ENCODE data around the gene SHANK2.

The SHANK2 gene

GRCh38 chr11:71250523-71251150 is 1.7 kb downstream of the SHANK2 start:
- Histone ChIP-seq H3K36me3 (ENCODE audit: control insufficient read depth in 1 of 2, insufficient read depth in 2 of 2, low read length in 2 of 2) (no peaks in the 10 kb centered on the region), H3K27ac (ENCODE audit: low read length) (no peak overlapping the region), H3K4me3 (ENCODE audit: low read depth in 1 of 2, low read length in 2 of 2) (peak overlapping the region in 1 of 2 donors; percentile 33), H3K4me1 (ENCODE audit: control insufficient read depth in 1 of 2, insufficient read depth in 2 of 2, low read length in 2 of 2) (peaks cover 0 to 27% of the 10 kb centered on the region in 2 donors), H3K9me3 (ENCODE audit: control insufficient read depth in 1 of 2, low read length in 2 of 2) (no peaks in the 10 kb centered on the region), H3K27me3 (ENCODE audit: low read depth, low read length) (peaks cover 12% of the 10 kb centered on the region)

- Histone ChIP-seq H3K9me3 (ENCODE audit: control insufficient read depth in 1 of 2, low read length in 2 of 2) (no peaks in the 10 kb centered on the region), H3K27ac (ENCODE audit: low read length) (no peak overlapping the region), H3K4me3 (ENCODE audit: low read depth in 1 of 2, low read length in 2 of 2) (no peak overlapping the region), H3K36me3 (ENCODE audit: control insufficient read depth in 1 of 2, insufficient read depth in 2 of 2, low read length in 2 of 2) (no peaks in the 10 kb centered on the region), H3K27me3 (ENCODE audit: low read depth, low read length) (peaks cover 12% of the 10 kb centered on the region), H3K4me1 (ENCODE audit: control insufficient read depth in 1 of 2, insufficient read depth in 2 of 2, low read length in 2 of 2) (peaks cover 0 to 27% of the 10 kb centered on the region in 2 donors)
These were observed 3.1 kb downstream of the SHANK2 start for GRCh38 chr11:71249301-71249700.

DNA sequence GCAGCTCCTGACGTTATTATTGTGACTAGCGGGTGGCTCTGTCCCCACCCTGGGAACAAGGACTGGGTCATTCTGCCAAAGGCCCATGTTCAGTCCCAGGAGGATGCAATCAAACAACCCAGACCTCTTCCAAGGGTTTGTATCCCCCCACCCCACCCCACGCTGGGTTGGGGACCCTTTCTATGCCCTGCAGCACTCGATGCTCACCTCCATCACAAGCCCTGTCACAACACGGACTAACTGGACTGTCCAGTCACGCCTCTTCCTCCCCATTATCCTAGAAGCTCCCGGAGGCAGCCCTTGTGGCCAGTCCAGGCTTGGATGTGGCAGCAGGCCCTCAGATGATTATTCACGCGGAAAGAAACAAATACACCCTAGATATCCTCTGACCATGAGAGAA is 3.7 kb downstream of the SHANK2 start:
- Histone ChIP-seq H3K27me3 (ENCODE audit: low read depth, low read length) (peaks cover 12% of the 10 kb centered on the region), H3K4me3 (ENCODE audit: low read depth in 1 of 2, low read length in 2 of 2) (no peak overlapping the region), H3K36me3 (ENCODE audit: control insufficient read depth in 1 of 2, insufficient read depth in 2 of 2, low read length in 2 of 2) (no peaks in the 10 kb centered on the region), H3K9me3 (ENCODE audit: control insufficient read depth in 1 of 2, low read length in 2 of 2) (no peaks in the 10 kb centered on the region), H3K27ac (ENCODE audit: low read length) (no peak overlapping the region), H3K4me1 (ENCODE audit: control insufficient read depth in 1 of 2, insufficient read depth in 2 of 2, low read length in 2 of 2) (peaks cover 0 to 25% of the 10 kb centered on the region in 2 donors)

GRCh38 chr11:71248251-71248570 is 4.2 kb downstream of the SHANK2 start:
- Histone ChIP-seq H3K27me3 (ENCODE audit: low read depth, low read length) (peaks cover 12% of the 10 kb centered on the region), H3K27ac (ENCODE audit: low read length) (no peak overlapping the region), H3K9me3 (ENCODE audit: control insufficient read depth in 1 of 2, low read length in 2 of 2) (no peaks in the 10 kb centered on the region), H3K4me3 (ENCODE audit: low read depth in 1 of 2, low read length in 2 of 2) (no peak overlapping the region), H3K36me3 (ENCODE audit: control insufficient read depth in 1 of 2, insufficient read depth in 2 of 2, low read length in 2 of 2) (no peaks in the 10 kb centered on the region), H3K4me1 (ENCODE audit: control insufficient read depth in 1 of 2, insufficient read depth in 2 of 2, low read length in 2 of 2) (peaks cover 0 to 21% of the 10 kb centered on the region in 2 donors)

DNA sequence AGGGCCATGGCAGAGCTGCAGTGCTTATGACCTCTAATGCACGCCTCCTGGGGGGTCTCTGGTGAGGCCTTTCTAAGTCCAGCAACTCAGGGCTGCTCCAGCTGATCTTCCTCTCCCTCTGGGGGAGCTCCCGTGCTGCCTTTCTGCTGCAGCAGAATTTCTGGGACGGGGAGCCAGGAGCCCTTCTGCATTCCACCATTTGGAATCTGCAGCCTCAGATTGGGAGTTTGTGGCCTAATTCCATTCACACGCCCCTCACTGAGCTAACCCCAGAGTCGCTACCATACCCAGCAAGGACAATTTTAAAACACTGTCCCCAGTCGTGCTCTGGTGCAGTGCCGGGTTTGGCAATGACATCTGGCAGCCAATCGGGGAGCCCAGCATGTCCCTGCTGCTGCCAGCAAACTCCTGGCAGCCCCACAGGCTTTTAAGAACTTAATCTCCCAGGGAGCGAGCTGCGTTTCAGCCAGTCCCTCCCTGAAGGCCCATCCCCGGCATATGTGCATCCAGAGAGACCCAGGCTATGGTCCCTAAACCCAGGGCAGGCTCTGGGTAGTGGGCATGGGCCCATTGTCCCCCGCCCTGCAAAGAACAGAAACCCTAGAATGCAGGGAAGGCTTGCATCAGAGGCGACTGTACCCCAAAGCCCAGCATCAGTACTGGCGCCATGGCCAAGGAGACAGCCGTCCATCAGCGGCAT is 4.7 kb downstream of the SHANK2 start:
- H3K4me3 ChIP-seq (ENCODE audit: low read depth in 1 of 2, low read length in 2 of 2) = no peak overlapping the region
- peaks cover 12% of the 10 kb centered on the region for H3K27me3 ChIP-seq (ENCODE audit: low read depth, low read length)
- no peaks in the 10 kb centered on the region for H3K36me3 ChIP-seq (ENCODE audit: control insufficient read depth in 1 of 2, insufficient read depth in 2 of 2, low read length in 2 of 2)
- H3K4me1 ChIP-seq (ENCODE audit: control insufficient read depth in 1 of 2, insufficient read depth in 2 of 2, low read length in 2 of 2) = peaks cover 0 to 16% of the 10 kb centered on the region in 2 donors
- no peak overlapping the region for H3K27ac ChIP-seq (ENCODE audit: low read length)
- no peaks in the 10 kb centered on the region for H3K9me3 ChIP-seq (ENCODE audit: control insufficient read depth in 1 of 2, low read length in 2 of 2)

GRCh38 chr11:71246559-71246958 is 5.8 kb downstream of the SHANK2 start:
- peaks cover 12% of the 10 kb centered on the region for H3K27me3 ChIP-seq (ENCODE audit: low read depth, low read length)

DNA sequence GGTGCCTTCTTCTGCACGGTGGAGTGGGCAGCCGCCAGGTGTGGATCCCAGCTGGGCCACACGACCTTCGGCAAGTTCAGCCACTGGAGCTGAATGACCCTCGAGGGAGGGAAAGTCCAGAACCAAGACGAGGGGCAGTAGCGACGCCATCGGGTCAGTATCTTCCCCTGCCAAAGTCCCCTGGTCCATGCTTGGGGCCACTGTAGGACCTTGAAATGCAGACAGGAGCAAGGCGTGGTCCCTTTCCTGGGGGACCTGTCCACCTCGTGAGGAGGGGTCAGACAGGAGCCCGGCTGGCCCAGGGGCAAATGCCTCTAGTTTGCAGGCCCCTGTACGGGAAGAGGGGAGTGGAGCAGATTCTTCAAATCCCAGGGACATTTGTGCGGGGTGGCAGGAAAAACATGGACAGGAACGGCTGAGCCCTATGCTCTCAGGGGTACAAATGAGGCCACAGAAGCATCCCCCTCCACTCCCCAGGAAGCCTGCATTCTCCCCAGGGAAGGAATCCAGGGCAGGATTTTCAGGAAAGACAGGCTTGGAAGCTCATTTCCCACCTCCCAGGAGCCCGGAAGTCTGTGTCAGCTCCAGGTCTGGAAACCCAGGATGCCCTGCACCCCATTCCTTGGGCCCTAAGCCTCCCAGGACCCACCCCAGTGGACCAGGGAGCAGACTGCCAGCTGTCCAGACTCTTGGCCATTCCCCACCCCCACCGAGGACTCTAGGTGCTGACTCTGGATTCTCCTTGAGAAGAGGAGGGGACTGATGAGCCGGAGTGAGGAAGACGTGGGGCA is 6.6 kb downstream of the SHANK2 start:
- Histone ChIP-seq H3K27me3 (ENCODE audit: low read depth, low read length) (peaks cover 10% of the 10 kb centered on the region), H3K27ac (ENCODE audit: low read length) (no peak overlapping the region), H3K4me3 (ENCODE audit: low read depth in 1 of 2, low read length in 2 of 2) (no peak overlapping the region), H3K4me1 (ENCODE audit: control insufficient read depth in 1 of 2, insufficient read depth in 2 of 2, low read length in 2 of 2) (peaks cover 0 to under 1% of the 10 kb centered on the region in 2 donors), H3K9me3 (ENCODE audit: control insufficient read depth in 1 of 2, low read length in 2 of 2) (no peaks in the 10 kb centered on the region), H3K36me3 (ENCODE audit: control insufficient read depth in 1 of 2, insufficient read depth in 2 of 2, low read length in 2 of 2) (no peaks in the 10 kb centered on the region)

More at GRCh38 chr11:71246559-71246958, 5.8 kb downstream of the SHANK2 start:
- Histone ChIP-seq H3K9me3 (ENCODE audit: control insufficient read depth in 1 of 2, low read length in 2 of 2) (no peaks in the 10 kb centered on the region), H3K4me1 (ENCODE audit: control insufficient read depth in 1 of 2, insufficient read depth in 2 of 2, low read length in 2 of 2) (peaks cover 0 to 7% of the 10 kb centered on the region in 2 donors), H3K27ac (ENCODE audit: low read length) (no peak overlapping the region), H3K36me3 (ENCODE audit: control insufficient read depth in 1 of 2, insufficient read depth in 2 of 2, low read length in 2 of 2) (no peaks in the 10 kb centered on the region), H3K4me3 (ENCODE audit: low read depth in 1 of 2, low read length in 2 of 2) (no peak overlapping the region)

GRCh38 chr11:71244116-71244810 is 8.1 kb downstream of the SHANK2 start:
- H3K4me3 ChIP-seq (ENCODE audit: low read depth in 1 of 2, low read length in 2 of 2) = no peak overlapping the region
- no peaks in the 10 kb centered on the region for H3K36me3 ChIP-seq (ENCODE audit: control insufficient read depth in 1 of 2, insufficient read depth in 2 of 2, low read length in 2 of 2)
- H3K4me1 ChIP-seq (ENCODE audit: control insufficient read depth in 1 of 2, insufficient read depth in 2 of 2, low read length in 2 of 2) = no peaks in the 10 kb centered on the region
- H3K27ac ChIP-seq (ENCODE audit: low read length) = no peak overlapping the region
- H3K9me3 ChIP-seq (ENCODE audit: control insufficient read depth in 1 of 2, low read length in 2 of 2) = no peaks in the 10 kb centered on the region
- no peaks in the 10 kb centered on the region for H3K27me3 ChIP-seq (ENCODE audit: low read depth, low read length)

DNA sequence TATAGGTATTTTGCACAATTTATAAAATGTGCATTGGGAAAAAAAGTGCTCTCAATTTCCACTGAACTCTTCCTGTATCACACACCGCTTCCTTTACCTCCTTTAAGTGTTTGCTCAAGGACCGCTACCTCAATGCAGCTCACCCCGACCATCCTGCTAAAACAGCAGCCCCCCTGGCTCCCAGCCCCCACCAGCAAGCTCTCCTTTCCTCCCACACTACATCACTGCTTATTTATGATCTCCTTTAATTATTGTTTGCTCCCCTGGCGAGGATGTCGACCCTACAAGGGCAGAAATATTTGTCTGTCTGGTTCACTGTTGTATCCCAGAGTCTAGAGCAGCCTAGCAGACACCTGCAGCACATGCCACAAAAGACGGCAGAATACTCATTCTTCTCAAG is 10.0 kb downstream of the SHANK2 start:
- Histone ChIP-seq H3K9me3 (ENCODE audit: control insufficient read depth in 1 of 2, low read length in 2 of 2) (no peaks in the 10 kb centered on the region), H3K27ac (ENCODE audit: low read length) (no peak overlapping the region), H3K4me1 (ENCODE audit: control insufficient read depth in 1 of 2, insufficient read depth in 2 of 2, low read length in 2 of 2) (no peaks in the 10 kb centered on the region), H3K4me3 (ENCODE audit: low read depth in 1 of 2, low read length in 2 of 2) (no peak overlapping the region), H3K36me3 (ENCODE audit: control insufficient read depth in 1 of 2, insufficient read depth in 2 of 2, low read length in 2 of 2) (no peaks in the 10 kb centered on the region), H3K27me3 (ENCODE audit: low read depth, low read length) (no peaks in the 10 kb centered on the region)

- Histone ChIP-seq H3K27me3 (ENCODE audit: low read depth, low read length) (no peaks in the 10 kb centered on the region), H3K27ac (ENCODE audit: low read length) (no peak overlapping the region), H3K36me3 (ENCODE audit: control insufficient read depth in 1 of 2, insufficient read depth in 2 of 2, low read length in 2 of 2) (no peaks in the 10 kb centered on the region), H3K9me3 (ENCODE audit: control insufficient read depth in 1 of 2, low read length in 2 of 2) (no peaks in the 10 kb centered on the region), H3K4me3 (ENCODE audit: low read depth in 1 of 2, low read length in 2 of 2) (no peak overlapping the region), H3K4me1 (ENCODE audit: control insufficient read depth in 1 of 2, insufficient read depth in 2 of 2, low read length in 2 of 2) (no peaks in the 10 kb centered on the region)
These were observed 10.6 kb downstream of the SHANK2 start for GRCh38 chr11:71241721-71242259.
